PFSK-1 (cell line): ENCODE results near the gene PHLDB1.

Experiments used
- POLR2AphosphoS5 ChIP-seq: IDR thresholded peaks from 2 replicates; pipeline ENCODE4 v1.6.1; 2012; ENCODE audit warnings: low read depth, mild to moderate bottlenecking, control low read depth, low read length, moderate library complexity
- SIN3A ChIP-seq: IDR thresholded peaks from 2 replicates; pipeline ENCODE4 v1.6.1; 2012; ENCODE audit warnings: mild to moderate bottlenecking, low read length, moderate library complexity, borderline replicate concordance; ENCODE audit not compliant: insufficient read depth
- TAF1 ChIP-seq: IDR thresholded peaks from 2 replicates; pipeline ENCODE4 v1.6.1; 2012; ENCODE audit warnings: low read length, control low read depth, borderline replicate concordance; ENCODE audit not compliant: insufficient read depth

- TF ChIP-seq POLR2AphosphoS5 (no peak), TAF1 (no peak), SIN3A (no peak)
These were observed 63.8 kb downstream of the PHLDB1 start for GRCh38 chr11:118671254-118671653.
